HepG2 (cell line): ENCODE measurements around the gene MPST. TPM values are rescaled to one million over a fixed set of nuclear protein-coding genes. Genes with fewer than 3 reads are reported as not detected.
A peak's percentile ranks its signal among the peaks of the same experiment; 100 is the strongest.

ENCODE experiments used
- ATAC-seq: fragments of 200-7000 bp; cut with Tn5 transposase; 3 replicates; pipeline ENCODE4 v1.9.1; 2020; ENCODE audit warnings: mild to moderate bottlenecking, moderate library complexity
- BruUV-seq: library from RNA; stranded (reverse); fragments of 400-500 nt; replicated peaks from 2 replicates; lab custom pipeline; 2021; lab: Mats Ljungman, UMichigan
- CTCF ChIA-PET: fragments of 300-600 bp; formaldehyde crosslinking; extraction: SDS; loops from one replicate; lab custom pipeline; 2021; ENCODE audit warnings: low total read pairs, inconsistent platforms, low intra/inter-chr PET ratio; lab: Yijun Ruan, JAX
- POLR2A ChIA-PET: fragments of 350-600 bp; sonication (Branson Sonifier 250); formaldehyde crosslinking; loops from one replicate; lab custom pipeline; 2020; ENCODE audit warnings: antibody characterized with exemption, inconsistent platforms; lab: Yijun Ruan, JAX
- DNase-seq: peaks from one replicate; pipeline ENCODE4 v3.0.0-alpha.2; 2015; ENCODE audit warnings: low spot score
- FAIRE-seq: peaks from 3 replicates; lab custom pipeline; 2011; peaks lifted over from hg19 to GRCh38; lab: Jason Lieb, UNC
- H2AFZ ChIP-seq: one replicate; pipeline ENCODE4 v1.6.1; 2011; ENCODE audit warnings: low read length, inconsistent platforms
- H3K27ac ChIP-seq: fragments of 300-600 bp; 3 replicates; pipeline ENCODE4 v1.8.0; 2011; ENCODE audit warnings: mixed run types, mild to moderate bottlenecking, mixed read lengths, low read length, inconsistent platforms; ENCODE audit not compliant: insufficient read depth; ENCODE audit errors: extremely low read length
- H3K27me3 ChIP-seq, 2 experiments: fragments of 200-600 bp in 1 of 2; 2 replicates in 1 of 2; 3 replicates in 1 of 2; pipeline versions ENCODE4 v1.6.0 to v1.8.0; 2011; ENCODE audit warnings: low read length in 2 of 2, mild to moderate bottlenecking in 2 of 2, moderate library complexity in 2 of 2, inconsistent platforms in 1 of 2; ENCODE audit not compliant: insufficient read depth in 2 of 2, control insufficient read depth in 1 of 2
- H3K36me3 ChIP-seq, 2 experiments: fragments of 200-600 bp in 1 of 2; replicated peaks in 1 of 2; 2 replicates in 1 of 2; 3 replicates in 1 of 2; pipeline versions ENCODE4 v1.5.1 to v1.8.0; 2011; ENCODE audit warnings: low read length in 2 of 2, inconsistent platforms in 1 of 2; ENCODE audit not compliant: insufficient read depth in 2 of 2, control insufficient read depth in 1 of 2
- H3K4me1 ChIP-seq: 2 replicates; pipeline ENCODE4 v1.5.1; 2012; ENCODE audit warnings: low read length, inconsistent platforms; ENCODE audit not compliant: insufficient read depth
- H3K4me2 ChIP-seq: 2 replicates; pipeline ENCODE4 v1.6.0; 2011; ENCODE audit warnings: low read depth, low read length, inconsistent platforms
- H3K4me3 ChIP-seq, 3 experiments: fragments of 200-600 bp in 1 of 3; sonication (generic), shearing (Covaris generic) in 1 of 3; replicated peaks in 1 of 3; 2 replicates each; pipeline ENCODE4 v1.5.1; 2011 to 2016; ENCODE audit warnings: low read length in 3 of 3, inconsistent platforms in 2 of 3, low read depth in 2 of 3, mild to moderate bottlenecking in 2 of 3, control low read depth in 1 of 3, mixed read lengths in 1 of 3; ENCODE audit not compliant: insufficient read depth in 1 of 3
- H3K79me2 ChIP-seq: one replicate; pipeline ENCODE4 v1.6.1; 2011; ENCODE audit warnings: low read length, inconsistent platforms; ENCODE audit not compliant: insufficient read depth
- H3K9ac ChIP-seq: 2 replicates; pipeline ENCODE4 v1.6.0; 2011; ENCODE audit warnings: mild to moderate bottlenecking, low read depth, low read length, inconsistent platforms; ENCODE audit not compliant: insufficient read depth
- H3K9me3 ChIP-seq: 2 replicates; pipeline ENCODE4 v1.5.1; 2012; ENCODE audit warnings: mild to moderate bottlenecking, low read length
- H4K20me1 ChIP-seq: 2 replicates; pipeline ENCODE4 v1.6.0; 2011; ENCODE audit warnings: inconsistent platforms, mild to moderate bottlenecking, low read length, moderate library complexity; ENCODE audit not compliant: insufficient read depth
- BRCA1 ChIP-seq: sonication (generic); formaldehyde crosslinking; IDR thresholded peaks from 2 replicates; pipeline ENCODE4 v1.4.0; 2020; ENCODE audit warnings: missing genetic modification reagents
- CCAR2 ChIP-seq: fragments of 200-400 bp; formaldehyde crosslinking; optimal IDR thresholded peaks from 2 replicates; pipeline ENCODE3; 2018; ENCODE audit warnings: low read depth, mild to moderate bottlenecking, low read length, moderate library complexity
- CTCF ChIP-seq: sonication (generic); formaldehyde crosslinking; IDR thresholded peaks from 2 replicates; pipeline ENCODE4 v1.5.0; 2020; ENCODE audit warnings: mild to moderate bottlenecking, missing genetic modification reagents, moderate library complexity
- NAIF1 ChIP-seq: sonication (generic); formaldehyde crosslinking; IDR thresholded peaks from 2 replicates; pipeline ENCODE4 v1.5.0; 2020; ENCODE audit warnings: mild to moderate bottlenecking, missing genetic modification reagents, borderline replicate concordance
- ZFP37 ChIP-seq: sonication (generic); formaldehyde crosslinking; IDR thresholded peaks from 2 replicates; pipeline ENCODE4 v1.4.0; 2020; ENCODE audit warnings: missing genetic modification reagents, borderline replicate concordance
- ZSCAN9 ChIP-seq: IDR thresholded peaks from 2 replicates; pipeline ENCODE4 v1.6.1; 2016; ENCODE audit warnings: borderline replicate concordance
- WGBS: methylation state at CpG from one replicate; pipeline ENCODE4 v1.1.6; 2017; ENCODE audit warnings: low lambda C conversion rate; 5-methylcytosine and 5-hydroxymethylcytosine counted together
- in situ Hi-C: cut with HindIII; loops from 2 replicates; pipeline ENCODE4 v1.10.0; 2017; ENCODE audit warnings: low pct_unique_long_range_greater_than_20kb; ENCODE audit not compliant: extremely low pct_ligation_motif_present
- intact Hi-C: fragments of 100-400 bp; cut with micrococcal nuclease; formaldehyde crosslinking; loops from one replicate; pipeline ENCODE4 v1.10.0; 2022; ENCODE audit not compliant: unreplicated experiment
- polyA plus RNA-seq, 8 experiments: library from polyadenylated mRNA; depleted of rRNA in 3 of 8; stranded (reverse) in 7 of 8; unstranded in 1 of 8; fragments of >200 nt; fragmentation: Illumina TruSeq in 4 of 8; extraction: Trizol in 4 of 8; gene quantifications; 2 replicates each; pipeline versions ENCODE4 v1.2.1 to v1.2.3, GENCODE V29; 2011 to 2016; ENCODE audit warnings: low read depth in 4 of 8, missing spikeins in 1 of 8, mixed read lengths in 1 of 8; ENCODE audit not compliant: insufficient read depth in 1 of 8
- total RNA-seq, 5 experiments: library from RNA; depleted of rRNA; stranded (reverse); fragments of >200 nt; fragmentation: Illumina TruSeq; extraction: Trizol; gene quantifications; 2 replicates each; pipeline ENCODE4 v1.2.3, GENCODE V29; 2016; ENCODE audit warnings: low read depth in 1 of 5

MPST gene
- total and polyA plus RNA-seq, 2 of the 13 experiments (the other 11 are each of a cell fraction or from before 2014, with no cell fraction given): 133 to 141 TPM

GRCh38 chr22:36990457-36990856 is 29.1 kb upstream of the MPST start:
- Histone ChIP-seq H3K79me2 (no peaks in the 10 kb centered on the region), H4K20me1 (no peaks in the 10 kb centered on the region), H3K4me1 (no peaks in the 10 kb centered on the region), H3K4me3 (no peak overlapping the region), H3K36me3 (no peaks in the 10 kb centered on the region), H3K27ac (no peak overlapping the region), H3K9ac (no peak overlapping the region), H3K4me2 (no peak overlapping the region), H2AFZ (no peak overlapping the region), H3K27me3 (peaks cover 2 to 26% of the 10 kb centered on the region in 2 experiments; a peak in 3 of 5 replicates)
- POLR2A ChIA-PET: no interaction called here
- WGBS: 1% methylated on average over 6 of the region's 6 CpGs
- no TSS peak for BruUV-seq
- FAIRE-seq: no peak
- in situ Hi-C loops: no loop called here
- ATAC-seq: no peak
- CTCF ChIA-PET: no interaction called here
- TF ChIP-seq BRCA1 (CRISPR knock-in tag): no peak
- no peak for TF ChIP-seq CCAR2
- no peak for TF ChIP-seq ZSCAN9 (CRISPR knock-in tag)
- TF ChIP-seq, all 625 proteins: peak for 0
- peaks cover 11% of the 10 kb centered on the region for H3K9me3 ChIP-seq
- no peak for DNase-seq
- intact Hi-C loops: no loop called here

GRCh38 chr22:36991206-36991605 is 28.3 kb upstream of the MPST start:
- Histone ChIP-seq H3K4me1 (no peaks in the 10 kb centered on the region), H3K4me3 (no peak overlapping the region), H3K27ac (no peak overlapping the region), H3K27me3 (peaks cover 2 to 26% of the 10 kb centered on the region in 2 experiments; a peak in 3 of 5 replicates), H3K36me3 (no peaks in the 10 kb centered on the region), H3K9ac (no peak overlapping the region), H3K79me2 (no peaks in the 10 kb centered on the region), H3K9me3 (peaks cover 4% of the 10 kb centered on the region), H2AFZ (no peak overlapping the region), H3K4me2 (no peak overlapping the region), H4K20me1 (no peaks in the 10 kb centered on the region)
- TF ChIP-seq ZFP37 (CRISPR knock-in tag) (no peak), CTCF (CRISPR knock-in tag) (0 out of 2 replicates have a peak, but pooled peaks have one; percentile 9), NAIF1 (CRISPR knock-in tag) (no peak)
- ATAC-seq (peak; percentile 78), FAIRE-seq (no peak), DNase-seq (no peak)
- CTCF ChIA-PET: no interaction called here
- in situ Hi-C loops (no loop called here), intact Hi-C loops (no loop called here)
- no TSS peak for BruUV-seq
- under 1% methylated on average over 6 of the region's 6 CpGs for WGBS
- POLR2A ChIA-PET: no interaction called here
